Measurements from ENCODE around the gene EIF4A2.
"Not testable (repeated sequence)": the region's sequence is repeated elsewhere in the genome, so short reads cannot be mapped to it uniquely, and the experiment has no call there.

Gene EIF4A2

GRCh38 chr3:186785495-186786018 is 2.2 kb downstream of the EIF4A2 start:
- no peak for DNase-seq

- DNase-seq = no peak
These were observed 3.5 kb downstream of the EIF4A2 start for GRCh38 chr3:186786922-186787321.

- DNase-seq = no peak
These were observed 4.5 kb downstream of the EIF4A2 start for GRCh38 chr3:186787642-186788481.

GRCh38 chr3:186788482-186789370 is 5.3 kb downstream of the EIF4A2 start:
- no peak for DNase-seq

- no peak for DNase-seq
These were observed 6.3 kb downstream of the EIF4A2 start for GRCh38 chr3:186789554-186790260.

GRCh38 chr3:186790261-186790981 is 7.0 kb downstream of the EIF4A2 start:
- peak; percentile 26 for DNase-seq

- DNase-seq = no peak
These were observed 15.0 kb downstream of the EIF4A2 start for GRCh38 chr3:186798239-186798874.

GRCh38 chr3:186800285-186800684 is 16.9 kb downstream of the EIF4A2 start:
- DNase-seq = no peak

GRCh38 chr3:186802701-186803100 is 19.3 kb downstream of the EIF4A2 start:
- DNase-seq = no peak

- DNase-seq = not testable (repeated sequence)
These were observed 20.1 kb downstream of the EIF4A2 start for GRCh38 chr3:186803447-186803846.

- peak; percentile 81 for DNase-seq
These were observed 23.0 kb downstream of the EIF4A2 start, which contains the start of gene RFC4 for GRCh38 chr3:186806089-186807055. RFC4 (minus strand) TSS chr3:186806482; CDS start chr3:186804713, 1,769 bp downstream.

- DNase-seq = no peak
These were observed 23.9 kb downstream of the EIF4A2 start for GRCh38 chr3:186807231-186807630.

GRCh38 chr3:186810336-186810996 is 27.1 kb downstream of the EIF4A2 start:
- no peak for DNase-seq

- DNase-seq = not testable (repeated sequence)
These were observed 27.9 kb downstream of the EIF4A2 start for GRCh38 chr3:186811313-186811712.

- no peak for DNase-seq
These were observed 30.7 kb downstream of the EIF4A2 start for GRCh38 chr3:186814100-186814499.

- DNase-seq = no peak
These were observed 32.1 kb downstream of the EIF4A2 start for GRCh38 chr3:186815435-186815834.

GRCh38 chr3:186818516-186818915 is 35.1 kb downstream of the EIF4A2 start:
- no peak for DNase-seq

- DNase-seq = no peak
These were observed 35.6 kb downstream of the EIF4A2 start for GRCh38 chr3:186818956-186819355.
